ENCODE data around the gene CTNNBIP1.

- no peak for TF ChIP-seq POLR2AphosphoS5 (IDR thresholded peaks at IDR 0.05; ENCODE audit: insufficient read depth in 1 of 2, low read depth in 1 of 2)
- TF ChIP-seq CTCF (IDR thresholded peaks at IDR 0.05): no peak
- TF ChIP-seq POLR2A (IDR thresholded peaks at IDR 0.05): no peak
Observed at GRCh38 chr1:9922342-9922741, 12.3 kb upstream of the CTNNBIP1 start.
